GM12874 (cell line): ENCODE measurements around the gene DIAPH3.

Source experiments
- CTCF ChIP-seq: IDR thresholded peaks from 2 replicates; pipeline ENCODE4 v1.5.1; 2011; ENCODE audit warnings: low read depth, mild to moderate bottlenecking, control low read depth, low read length, moderate library complexity; ENCODE audit not compliant: insufficient read depth

Gene DIAPH3

GRCh38 chr13:59721926-59722910, 441.5 kb downstream of the DIAPH3 start:
- TF ChIP-seq CTCF = no peak

- TF ChIP-seq CTCF = no peak
Measured at GRCh38 chr13:59715611-59716010, 448.1 kb downstream of the DIAPH3 start.

DNA sequence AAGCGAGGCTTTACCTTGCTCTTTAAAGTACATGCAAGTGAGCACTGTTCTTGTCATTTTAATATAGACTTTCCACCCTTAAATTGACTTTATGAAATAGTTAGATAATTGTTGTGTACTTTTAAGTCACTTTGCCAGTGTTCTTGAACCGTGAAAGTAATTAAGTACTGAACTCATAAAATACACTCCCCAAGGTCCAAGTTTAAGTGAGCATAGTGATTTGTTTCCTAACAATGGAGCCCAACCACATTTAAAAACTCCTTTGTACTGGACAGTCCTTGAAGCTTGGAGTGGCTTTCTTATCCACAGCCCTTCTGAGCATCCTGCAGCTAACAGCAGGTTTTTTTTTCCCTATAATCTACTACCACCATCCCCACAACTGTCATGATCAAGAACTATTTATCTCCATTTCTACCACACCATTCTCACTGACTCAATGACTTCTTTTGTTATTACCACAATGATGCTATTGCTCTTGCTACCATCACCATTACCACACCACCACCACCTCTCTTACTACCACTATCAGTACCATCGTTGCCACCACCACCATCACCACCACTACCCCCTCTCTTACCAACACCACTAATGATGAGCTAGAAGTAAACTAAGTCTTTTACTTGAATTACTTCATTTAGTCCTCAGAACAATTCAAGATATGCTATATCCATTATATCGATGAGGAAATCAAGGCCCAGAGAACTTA, 452.6 kb downstream of the DIAPH3 start:
- TF ChIP-seq CTCF = no peak

DNA sequence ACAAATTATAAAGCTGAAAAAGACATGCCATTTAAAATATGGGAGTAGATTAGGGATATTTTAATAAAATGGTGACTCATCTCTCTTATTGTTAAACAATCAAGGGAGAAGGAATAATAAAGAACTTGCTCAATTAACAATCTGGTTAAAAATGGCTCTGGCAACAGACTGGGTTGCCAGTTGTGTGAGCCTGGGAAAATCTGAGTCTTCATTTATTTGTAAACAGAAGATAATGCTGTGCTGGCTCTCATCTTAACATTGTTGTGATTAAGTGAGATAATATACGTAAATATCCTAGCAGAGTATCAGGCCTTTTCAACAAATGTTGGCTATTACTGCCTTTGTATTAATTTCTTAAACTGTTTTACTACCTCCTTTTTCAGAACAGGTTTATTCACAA, 453.3 kb downstream of the DIAPH3 start:
- no peak for TF ChIP-seq CTCF

DNA sequence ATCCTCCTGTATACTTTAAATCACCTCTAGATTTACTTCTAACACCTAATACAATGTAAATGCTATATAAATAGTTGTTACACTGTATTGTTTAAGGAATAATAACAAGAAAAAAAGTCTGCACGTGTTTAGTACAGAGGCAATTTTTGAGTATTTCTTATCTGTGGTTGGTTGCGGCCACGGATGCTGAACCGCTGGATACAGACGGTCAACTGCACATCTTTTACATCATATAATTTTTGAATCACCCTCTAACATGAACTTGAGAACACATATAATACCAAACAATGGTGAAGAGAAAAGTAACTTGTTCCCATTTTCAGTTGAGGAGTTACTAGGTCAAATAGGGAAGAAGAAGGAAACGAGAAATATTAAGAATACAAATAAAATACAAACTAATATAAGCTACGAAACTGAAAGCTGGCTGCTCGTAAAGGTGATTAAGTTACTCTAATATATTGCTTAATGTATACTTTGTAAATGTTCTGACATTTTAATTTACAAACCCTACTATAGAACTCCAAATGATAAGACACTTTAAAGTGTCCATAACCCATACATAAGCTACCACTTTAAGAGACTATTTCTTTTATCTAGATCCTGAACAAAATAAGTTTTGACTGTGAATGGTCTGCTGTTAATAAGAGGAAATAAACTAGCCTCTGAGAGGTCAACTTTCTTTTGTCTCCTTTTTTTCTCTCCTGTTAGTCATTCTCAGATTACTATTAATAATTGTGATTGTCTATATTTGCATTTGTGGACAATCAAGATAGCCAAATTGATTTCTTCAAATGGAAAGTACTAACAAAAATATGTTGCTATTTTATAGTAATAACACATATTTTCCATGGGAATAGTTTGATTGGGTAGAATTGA, 457.4 kb downstream of the DIAPH3 start:
- no peak for TF ChIP-seq CTCF

DNA sequence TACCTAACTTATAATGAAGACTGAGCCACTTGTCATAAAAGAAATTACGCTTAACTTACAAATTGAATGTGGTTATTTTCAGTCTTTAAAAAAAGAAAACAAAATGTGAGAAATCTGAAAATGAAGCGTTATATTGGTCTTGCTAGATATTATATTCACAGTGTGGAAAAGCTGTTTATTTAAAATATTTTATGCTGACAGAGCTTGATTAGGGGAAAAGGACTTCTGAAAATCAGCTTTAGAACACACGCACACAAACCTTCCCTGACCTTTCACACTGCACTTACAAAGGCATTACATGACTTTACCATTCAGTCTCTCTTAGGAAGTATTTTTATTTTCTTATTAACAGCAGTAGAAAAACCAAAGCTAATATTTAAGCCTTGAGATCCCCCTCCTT, 461.5 kb downstream of the DIAPH3 start:
- TF ChIP-seq CTCF = no peak
